MCF 10A (cell line): ENCODE results near the gene SLC7A1. TPM values are rescaled to one million over a fixed set of nuclear protein-coding genes. Genes with fewer than 3 reads are reported as not detected.

Source experiments
- BruUV-seq: library from RNA; stranded (reverse); fragments of 400-500 nt; replicated peaks from 2 replicates; lab custom pipeline; 2021; lab: Mats Ljungman, UMichigan
- CTCF ChIA-PET: fragments of 300-600 bp; sonication (Branson Sonifier 250); formaldehyde crosslinking; extraction: SDS; loops from one replicate; lab custom pipeline; 2021; ENCODE audit warnings: antibody characterized with exemption, inconsistent platforms; lab: Yijun Ruan, JAX
- POLR2A ChIA-PET: fragments of 300-600, 350-650 bp; sonication (Branson Sonifier 250); formaldehyde crosslinking; extraction: SDS; loops from one replicate; lab custom pipeline; 2020; ENCODE audit warnings: antibody characterized with exemption, inconsistent platforms; lab: Yijun Ruan, JAX
- DNase-seq: peaks from one replicate; pipeline ENCODE4 v3.0.0-alpha.2; 2018; ENCODE audit not compliant: unreplicated experiment
- H3K27ac Mint-ChIP-seq: one replicate; pipeline ENCODE4 v1.8.0; 2022; ENCODE audit warnings: mild to moderate bottlenecking, low read depth, mixed read lengths; ENCODE audit not compliant: unreplicated experiment
- H3K27me3 Mint-ChIP-seq: one replicate; pipeline ENCODE4 v1.8.0; 2022; ENCODE audit warnings: mixed read lengths; ENCODE audit not compliant: insufficient read depth, unreplicated experiment
- H3K36me3 Mint-ChIP-seq: one replicate; pipeline ENCODE4 v1.8.0; 2022; ENCODE audit warnings: mild to moderate bottlenecking, moderate library complexity, mixed read lengths; ENCODE audit not compliant: insufficient read depth, unreplicated experiment
- H3K4me1 Mint-ChIP-seq: one replicate; pipeline ENCODE4 v1.8.0; 2022; ENCODE audit warnings: mixed read lengths; ENCODE audit not compliant: insufficient read depth, unreplicated experiment
- H3K4me3 Mint-ChIP-seq: one replicate; pipeline ENCODE4 v1.8.0; 2022; ENCODE audit warnings: mild to moderate bottlenecking, moderate library complexity, mixed read lengths; ENCODE audit not compliant: unreplicated experiment
- H3K9me3 Mint-ChIP-seq: one replicate; pipeline ENCODE4 v1.8.0; 2022; ENCODE audit warnings: mixed read lengths; ENCODE audit not compliant: unreplicated experiment
- intact Hi-C: fragments of 100-400 bp; cut with micrococcal nuclease; formaldehyde crosslinking; loops from 2 replicates; pipeline ENCODE4 v1.14.1; 2022
- total RNA-seq: library from RNA; stranded (reverse); gene quantifications from 2 replicates; pipeline ENCODE4 v1.2.3, GENCODE V29; 2022
- TF ChIP-seq, protein P1 (sequence below): fragments of 200-600 bp; IDR thresholded peaks from one replicate; pipeline ENCODE4 v1.8.0; 2022; ENCODE audit warnings: antibody characterized with exemption, mild to moderate bottlenecking; ENCODE audit not compliant: unreplicated experiment

Gene SLC7A1
- total RNA-seq, 1 experiment from 2014 or later: 194 TPM

DNA sequence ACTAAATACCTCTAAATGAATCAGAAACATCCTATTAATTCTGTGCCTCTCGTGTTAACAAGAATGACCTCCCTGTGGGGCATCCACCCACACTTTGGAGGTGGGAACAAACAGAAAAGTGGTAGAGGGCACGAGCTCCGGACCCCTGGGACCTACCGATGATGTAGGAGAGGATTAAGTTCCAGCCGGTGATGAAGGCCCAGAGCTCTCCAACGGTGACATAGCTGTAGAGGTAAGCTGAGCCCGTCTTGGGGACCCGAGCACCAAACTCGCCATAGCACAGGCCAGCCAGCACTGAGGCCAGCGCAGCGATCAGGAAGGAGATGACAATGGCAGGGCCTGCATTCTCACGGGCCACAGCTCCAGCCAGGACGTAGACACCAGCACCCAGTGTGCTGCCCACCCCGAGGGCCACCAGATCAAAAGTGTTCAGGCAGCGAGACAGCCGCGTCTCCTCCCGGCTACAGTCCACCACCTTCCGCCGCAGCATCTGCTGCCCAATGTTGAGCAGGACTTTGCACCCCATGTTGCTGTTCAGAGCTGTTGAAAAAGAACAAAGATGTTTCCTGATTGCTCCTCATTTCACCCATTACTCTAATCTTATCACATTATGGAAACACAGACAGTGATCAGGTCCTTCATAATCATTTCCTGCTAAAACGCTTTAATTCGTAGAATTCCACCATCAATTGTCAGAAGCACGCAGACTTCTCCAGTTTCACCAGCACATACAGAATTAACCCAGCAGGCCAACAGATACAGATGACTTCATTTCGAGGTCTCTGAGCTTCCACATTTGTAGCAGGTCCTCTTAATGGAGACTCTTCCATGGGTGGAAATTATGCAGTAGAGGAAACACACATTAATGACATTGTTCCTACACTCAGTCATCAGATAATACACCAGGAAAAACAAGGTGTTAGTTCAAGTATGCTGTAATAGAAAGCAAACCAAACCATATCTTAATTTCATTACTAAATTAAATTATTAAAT lies 59.5 kb downstream of the SLC7A1 start:
- intact Hi-C loops: no loop called here
- CTCF ChIA-PET: interaction anchor here (0.6 to 0.8 kb wide), 2 partner anchors 29 to 124 kb away, joined by 3 to 5 read pairs; no protein-coding TSS in a partner anchor
- no TSS peak for BruUV-seq

DNA sequence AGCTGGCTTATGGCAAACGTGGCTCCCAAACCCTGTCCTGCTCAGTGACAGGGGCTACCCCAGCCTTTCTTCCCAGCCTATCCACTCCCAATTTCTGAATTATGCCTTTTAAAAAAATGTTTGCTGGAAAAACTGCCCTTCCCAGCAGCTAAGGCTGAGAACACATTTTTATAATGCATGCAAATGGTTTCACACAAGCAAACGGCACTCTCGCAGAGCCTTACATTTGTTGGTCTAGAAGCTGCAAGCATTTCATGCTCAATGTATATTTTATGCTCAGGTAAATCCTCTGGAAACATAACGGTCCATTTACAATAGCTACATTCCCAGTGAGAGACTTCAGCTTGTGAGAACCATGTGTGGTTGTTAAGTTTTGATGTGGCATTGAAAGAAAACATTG lies 61.4 kb downstream of the SLC7A1 start:
- no peak for DNase-seq
- TF ChIP-seq, protein P1, sequence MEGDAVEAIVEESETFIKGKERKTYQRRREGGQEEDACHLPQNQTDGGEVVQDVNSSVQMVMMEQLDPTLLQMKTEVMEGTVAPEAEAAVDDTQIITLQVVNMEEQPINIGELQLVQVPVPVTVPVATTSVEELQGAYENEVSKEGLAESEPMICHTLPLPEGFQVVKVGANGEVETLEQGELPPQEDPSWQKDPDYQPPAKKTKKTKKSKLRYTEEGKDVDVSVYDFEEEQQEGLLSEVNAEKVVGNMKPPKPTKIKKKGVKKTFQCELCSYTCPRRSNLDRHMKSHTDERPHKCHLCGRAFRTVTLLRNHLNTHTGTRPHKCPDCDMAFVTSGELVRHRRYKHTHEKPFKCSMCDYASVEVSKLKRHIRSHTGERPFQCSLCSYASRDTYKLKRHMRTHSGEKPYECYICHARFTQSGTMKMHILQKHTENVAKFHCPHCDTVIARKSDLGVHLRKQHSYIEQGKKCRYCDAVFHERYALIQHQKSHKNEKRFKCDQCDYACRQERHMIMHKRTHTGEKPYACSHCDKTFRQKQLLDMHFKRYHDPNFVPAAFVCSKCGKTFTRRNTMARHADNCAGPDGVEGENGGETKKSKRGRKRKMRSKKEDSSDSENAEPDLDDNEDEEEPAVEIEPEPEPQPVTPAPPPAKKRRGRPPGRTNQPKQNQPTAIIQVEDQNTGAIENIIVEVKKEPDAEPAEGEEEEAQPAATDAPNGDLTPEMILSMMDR: no peak
- no peaks in the 10 kb centered on the region for H3K9me3 Mint-ChIP-seq
- ChIA-PET CTCF (interaction anchor here (0.7 kb wide), 1 partner anchor 928 kb away, joined by 3 read pairs; no protein-coding TSS in a partner anchor), POLR2A (no interaction called here)
- H3K27ac Mint-ChIP-seq: no peak overlapping the region
- peaks cover 76% of the 10 kb centered on the region for H3K36me3 Mint-ChIP-seq
- intact Hi-C loops: no loop called here
- BruUV-seq: no TSS peak
- H3K4me3 Mint-ChIP-seq: no peak overlapping the region
- no peaks in the 10 kb centered on the region for H3K4me1 Mint-ChIP-seq
- no peaks in the 10 kb centered on the region for H3K27me3 Mint-ChIP-seq

More for the DNA sequence above, 59.5 kb downstream of the SLC7A1 start:
- Mint-ChIP-seq H3K4me1 (no peaks in the 10 kb centered on the region), H3K27ac (no peak overlapping the region), H3K9me3 (no peaks in the 10 kb centered on the region), H3K4me3 (no peak overlapping the region), H3K27me3 (no peaks in the 10 kb centered on the region), H3K36me3 (peaks cover 58% of the 10 kb centered on the region)
- POLR2A ChIA-PET: interaction anchor here (1.3 kb wide), 1 partner anchor 28 kb away, joined by 5 read pairs; no protein-coding TSS in a partner anchor
- DNase-seq: no peak
- TF ChIP-seq, protein P1: no peak

DNA sequence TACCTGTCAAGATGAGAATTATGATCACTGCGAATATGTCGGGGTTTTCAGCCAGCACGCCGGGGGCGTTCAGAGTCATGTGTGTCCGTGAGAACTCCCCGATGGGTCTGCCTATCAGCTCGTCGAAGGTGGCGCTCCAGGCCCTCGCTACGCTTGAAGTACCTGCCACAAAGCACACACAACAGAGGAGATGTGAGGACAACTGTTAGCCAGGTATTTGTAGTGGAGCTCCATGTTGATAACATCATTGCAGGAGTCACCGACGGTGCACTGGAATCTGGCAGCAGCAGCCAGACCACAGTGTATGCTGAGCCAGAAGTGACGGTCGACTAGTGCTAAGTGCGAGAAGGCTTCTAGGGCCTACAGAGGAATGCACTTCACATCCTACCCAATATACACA lies 62.7 kb downstream of the SLC7A1 start:
- ChIA-PET CTCF (no interaction called here), POLR2A (interaction anchor here (1.1 kb wide), 1 partner anchor 34 kb away, joined by 3 read pairs; no protein-coding TSS in a partner anchor)
- no TSS peak for BruUV-seq
- Mint-ChIP-seq H3K27me3 (no peaks in the 10 kb centered on the region), H3K4me3 (no peak overlapping the region), H3K27ac (no peak overlapping the region), H3K36me3 (peaks cover 86% of the 10 kb centered on the region), H3K4me1 (no peaks in the 10 kb centered on the region), H3K9me3 (no peaks in the 10 kb centered on the region)
- intact Hi-C loops: no loop called here
- TF ChIP-seq, protein P1: no peak
- DNase-seq: no peak

DNA sequence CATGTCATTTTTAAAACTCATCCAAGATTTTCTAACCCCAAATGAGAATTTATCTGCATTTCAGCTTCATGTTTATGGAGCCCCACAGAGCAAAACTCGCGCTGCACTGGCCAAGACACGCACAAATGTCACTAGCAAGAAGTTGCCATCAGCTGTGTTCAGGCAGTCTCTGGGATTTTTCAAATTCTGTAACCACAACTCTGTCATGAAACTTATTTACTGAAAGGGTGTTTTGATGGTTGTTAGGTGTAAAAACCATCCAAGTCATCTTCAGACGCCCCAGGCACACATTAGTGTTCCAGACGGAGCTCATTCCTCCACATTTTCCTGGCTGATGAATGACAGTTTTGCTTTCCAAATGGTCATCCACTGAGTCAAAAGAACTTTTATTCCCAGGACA lies 63.4 kb downstream of the SLC7A1 start:
- ChIA-PET CTCF (interaction anchor here (0.6 to 1.7 kb wide), 2 partner anchors 17 to 24 kb away, joined by 3 to 8 read pairs; no protein-coding TSS in a partner anchor), POLR2A (interaction anchor here (0.6 to 1.2 kb wide), 4 partner anchors 25 to 208 kb away, joined by 3 to 4 read pairs (median 3); no protein-coding TSS in a partner anchor)
- Mint-ChIP-seq H3K9me3 (no peaks in the 10 kb centered on the region), H3K27ac (no peak overlapping the region), H3K27me3 (no peaks in the 10 kb centered on the region), H3K4me1 (no peaks in the 10 kb centered on the region), H3K4me3 (no peak overlapping the region), H3K36me3 (peaks cover 86% of the 10 kb centered on the region)
- TF ChIP-seq, protein P1: no peak
- BruUV-seq: no TSS peak
- no peak for DNase-seq
- intact Hi-C loops: no loop called here
